ENCODE measurements around the gene PRKX.
"Not testable (repeated sequence)": the region's sequence is repeated elsewhere in the genome, so short reads cannot be mapped to it uniquely, and the experiment has no call there.

The PRKX gene

DNA sequence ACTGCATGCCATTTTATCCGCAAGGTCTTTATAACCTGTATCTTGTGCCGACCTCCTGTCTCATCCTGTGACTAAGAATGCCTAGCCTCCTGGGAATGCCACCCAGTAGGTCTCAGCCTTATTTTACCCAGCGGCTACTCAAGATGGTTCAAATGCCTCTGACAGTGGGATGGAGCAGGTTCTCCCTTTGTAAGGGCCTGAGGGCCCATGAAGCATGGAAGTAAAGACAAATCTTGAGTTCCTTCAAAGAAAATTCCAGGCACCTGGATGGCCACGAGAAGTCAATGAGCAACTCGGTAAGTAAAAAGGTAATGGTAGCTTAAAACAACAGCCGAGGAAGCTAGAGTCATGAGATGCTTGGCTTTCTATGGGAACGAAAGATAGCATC is 19.6 kb upstream of the PRKX start:
- POLR2A ChIA-PET, result no interaction called here
- CTCF ChIA-PET, result no interaction called here
- TF ChIP-seq, protein P1, sequence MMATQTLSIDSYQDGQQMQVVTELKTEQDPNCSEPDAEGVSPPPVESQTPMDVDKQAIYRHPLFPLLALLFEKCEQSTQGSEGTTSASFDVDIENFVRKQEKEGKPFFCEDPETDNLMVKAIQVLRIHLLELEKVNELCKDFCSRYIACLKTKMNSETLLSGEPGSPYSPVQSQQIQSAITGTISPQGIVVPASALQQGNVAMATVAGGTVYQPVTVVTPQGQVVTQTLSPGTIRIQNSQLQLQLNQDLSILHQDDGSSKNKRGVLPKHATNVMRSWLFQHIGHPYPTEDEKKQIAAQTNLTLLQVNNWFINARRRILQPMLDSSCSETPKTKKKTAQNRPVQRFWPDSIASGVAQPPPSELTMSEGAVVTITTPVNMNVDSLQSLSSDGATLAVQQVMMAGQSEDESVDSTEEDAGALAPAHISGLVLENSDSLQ (IDR thresholded peaks at IDR 0.05), result no peak
- TF ChIP-seq LEF1 (IDR thresholded peaks at IDR 0.05; ENCODE audit: borderline replicate concordance) (no peak), ZNF384 (IDR thresholded peaks at IDR 0.05) (no peak), CTBP1 (IDR thresholded peaks at IDR 0.05; ENCODE audit: borderline replicate concordance) (no peak), FOXA1 (IDR thresholded peaks at IDR 0.05) (no peak), ELF4 (IDR thresholded peaks at IDR 0.05) (no peak), NFRKB (IDR thresholded peaks at IDR 0.05) (no peak), L3MBTL2 (conservative IDR thresholded peaks at IDR 0.05) (no peak), ARNT (IDR thresholded peaks at IDR 0.05) (no peak), FOXM1 (IDR thresholded peaks at IDR 0.05; ENCODE audit: borderline replicate concordance) (no peak), SUZ12 (IDR thresholded peaks at IDR 0.05) (no peak), BHLHE40 (IDR thresholded peaks at IDR 0.05; ENCODE audit: borderline replicate concordance) (no peak), SP1 (IDR thresholded peaks at IDR 0.05) (no peak), HDGF (IDR thresholded peaks at IDR 0.05; ENCODE audit: borderline replicate concordance) (no peak), TARDBP (IDR thresholded peaks at IDR 0.05) (no peak), FOXK2 (IDR thresholded peaks at IDR 0.05) (no peak)
- no peak for DNase-seq (ENCODE audit: extremely low spot score)

DNA sequence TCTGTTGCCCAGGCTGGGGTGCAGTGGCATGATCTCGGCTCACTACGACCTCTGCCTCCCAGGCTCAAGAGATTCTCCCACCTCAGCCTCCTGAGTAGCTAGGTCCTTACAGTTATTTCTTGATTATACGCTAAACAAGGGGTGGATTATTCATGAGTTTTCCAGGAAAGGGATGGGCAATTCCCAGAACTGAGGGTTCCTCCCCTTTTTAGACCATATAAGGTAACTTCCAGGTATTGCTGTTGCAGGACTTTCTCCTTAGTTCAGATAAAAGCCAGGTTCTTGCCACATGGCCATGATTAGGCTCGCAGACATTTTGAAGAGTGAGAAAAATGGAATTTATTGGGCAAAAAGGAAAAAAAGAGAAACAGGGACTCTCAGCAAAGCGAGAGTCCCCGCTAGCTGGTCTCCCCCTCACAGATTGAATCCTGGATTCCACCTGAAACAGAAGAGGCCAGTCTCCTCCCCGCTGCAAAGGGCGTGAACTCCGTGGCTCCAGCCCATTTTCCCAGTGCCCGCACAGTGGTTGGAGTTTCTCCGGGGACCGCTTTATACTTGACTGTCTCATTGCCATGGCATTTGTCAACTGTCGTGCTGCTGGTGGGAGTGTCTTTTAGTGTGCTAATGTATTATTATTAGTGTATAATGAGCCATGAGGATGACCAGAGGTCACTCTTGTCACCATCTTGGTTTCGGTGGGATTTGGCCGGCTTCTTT is 19.0 kb upstream of the PRKX start:
- POLR2A ChIA-PET; DNase-seq (ENCODE audit: extremely low spot score); CTCF ChIA-PET: not testable (repeated sequence)

DNA sequence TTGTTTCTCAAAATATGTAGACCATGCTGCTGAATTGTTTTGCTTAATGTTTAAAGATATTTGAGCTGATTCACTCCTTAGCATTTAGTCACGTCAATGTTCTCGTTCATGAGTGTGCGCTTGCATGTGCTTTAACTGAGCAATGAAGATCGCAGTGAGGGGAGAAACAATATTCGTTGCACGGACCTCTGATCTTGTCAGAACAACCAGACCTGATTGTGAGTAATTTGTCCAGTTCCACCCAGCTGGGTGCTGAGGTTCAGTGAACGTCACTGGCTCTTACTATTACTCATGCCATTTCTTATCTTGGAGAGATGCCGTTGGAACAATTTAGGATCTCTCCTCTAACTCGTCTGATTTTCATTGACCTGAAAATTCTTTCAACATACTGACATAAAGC is 15.0 kb upstream of the PRKX start:
- no peak for DNase-seq (ENCODE audit: extremely low spot score)
- TF ChIP-seq FOXA1 (IDR thresholded peaks at IDR 0.05) (no peak), CTBP1 (IDR thresholded peaks at IDR 0.05; ENCODE audit: borderline replicate concordance) (no peak), BHLHE40 (IDR thresholded peaks at IDR 0.05; ENCODE audit: borderline replicate concordance) (no peak), ELF4 (IDR thresholded peaks at IDR 0.05) (no peak), FOXM1 (IDR thresholded peaks at IDR 0.05; ENCODE audit: borderline replicate concordance) (no peak), ARNT (IDR thresholded peaks at IDR 0.05) (no peak), HDGF (IDR thresholded peaks at IDR 0.05; ENCODE audit: borderline replicate concordance) (no peak), TARDBP (IDR thresholded peaks at IDR 0.05) (no peak), NFRKB (IDR thresholded peaks at IDR 0.05) (no peak), LEF1 (IDR thresholded peaks at IDR 0.05; ENCODE audit: borderline replicate concordance) (no peak)
- ChIA-PET CTCF (no interaction called here), POLR2A (no interaction called here)

DNA sequence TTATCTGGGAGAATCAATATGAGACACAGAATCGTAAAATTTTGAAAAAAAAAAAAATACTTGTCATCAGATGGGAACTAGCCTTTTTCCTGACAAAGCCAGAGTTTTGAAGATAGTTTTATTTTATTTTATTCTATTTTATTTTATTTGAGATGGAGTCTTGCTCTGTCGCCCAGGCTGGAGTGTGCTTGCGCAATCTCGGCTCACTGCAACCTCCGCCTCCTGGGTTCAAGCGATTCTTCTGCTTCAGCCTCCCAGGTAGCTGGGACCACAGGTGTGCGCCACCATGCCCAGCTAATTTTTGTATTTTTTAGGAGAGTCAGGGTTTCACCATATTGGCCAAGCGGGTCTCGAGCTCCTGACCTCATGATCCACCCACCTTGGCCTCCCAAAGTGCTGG is 10.0 kb upstream of the PRKX start:
- POLR2A ChIA-PET; DNase-seq (ENCODE audit: extremely low spot score): not testable (repeated sequence)
- CTCF ChIA-PET, result interaction anchor here (0.7 kb wide), 1 partner anchor 45 kb away, joined by 3 read pairs; no protein-coding TSS in a partner anchor

DNA sequence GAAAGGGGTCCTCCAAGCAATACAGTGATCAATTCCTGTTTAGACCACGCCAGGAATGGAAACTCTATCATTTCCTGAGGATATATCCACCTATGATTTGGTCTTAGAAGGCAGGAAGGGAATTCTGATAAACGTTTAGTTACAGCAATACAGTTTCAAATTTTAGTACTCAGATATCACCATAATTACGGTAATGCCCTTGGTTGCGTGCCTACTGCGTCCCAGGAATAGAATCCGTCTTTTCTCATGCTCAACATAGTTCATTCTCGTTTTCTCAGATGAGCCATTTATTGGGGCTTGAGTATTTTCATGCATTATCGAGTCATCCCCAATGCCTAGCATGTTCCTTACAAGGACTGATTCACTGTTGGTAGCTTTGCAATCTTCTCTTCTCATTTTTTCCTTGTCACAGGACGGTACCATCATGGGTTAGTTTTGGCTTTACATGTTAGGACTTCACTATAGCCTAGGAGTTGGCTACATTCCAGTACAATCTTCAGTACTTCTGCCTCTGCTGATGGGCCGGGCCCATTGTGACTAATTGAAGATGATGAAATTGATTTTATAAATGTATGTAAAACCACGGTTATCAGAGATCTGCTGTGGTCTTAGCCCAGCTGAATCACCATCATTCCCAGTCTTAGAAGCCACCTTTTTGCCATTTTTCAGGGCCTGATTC is 4.4 kb upstream of the PRKX start:
- DNase-seq (ENCODE audit: extremely low spot score), result no peak
- TF ChIP-seq, protein P1 (IDR thresholded peaks at IDR 0.05), result no peak
- ChIA-PET CTCF (no interaction called here), POLR2A (no interaction called here)

DNA sequence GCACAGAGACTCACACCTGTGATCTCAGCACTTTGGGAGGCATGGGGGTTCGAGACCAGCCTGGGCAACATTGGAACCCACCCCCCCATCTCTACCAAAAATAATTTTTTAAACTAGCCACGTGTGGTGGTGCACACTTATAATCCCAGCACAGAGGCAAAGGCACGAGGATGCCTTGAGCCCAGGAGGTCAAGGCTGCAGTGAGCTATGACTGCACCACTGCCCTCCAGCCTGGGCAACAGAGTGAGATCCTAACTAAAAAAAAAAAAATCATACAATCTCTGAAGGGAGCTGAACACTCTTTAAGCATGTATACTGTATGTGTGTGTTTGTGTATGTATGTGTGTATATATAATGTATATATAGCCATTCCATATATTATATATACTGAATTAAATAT is 2.5 kb upstream of the PRKX start:
- no peak for DNase-seq (ENCODE audit: extremely low spot score)
- TF ChIP-seq TARDBP (IDR thresholded peaks at IDR 0.05) (no peak), BHLHE40 (IDR thresholded peaks at IDR 0.05; ENCODE audit: borderline replicate concordance) (no peak), CTBP1 (IDR thresholded peaks at IDR 0.05; ENCODE audit: borderline replicate concordance) (no peak), FOXM1 (IDR thresholded peaks at IDR 0.05; ENCODE audit: borderline replicate concordance) (no peak), FOXK2 (IDR thresholded peaks at IDR 0.05) (no peak), NFRKB (IDR thresholded peaks at IDR 0.05) (no peak), LEF1 (IDR thresholded peaks at IDR 0.05; ENCODE audit: borderline replicate concordance) (no peak), FOXA1 (IDR thresholded peaks at IDR 0.05) (no peak), ARNT (IDR thresholded peaks at IDR 0.05) (no peak)
- POLR2A ChIA-PET, result no interaction called here
- CTCF ChIA-PET, result no interaction called here

DNA sequence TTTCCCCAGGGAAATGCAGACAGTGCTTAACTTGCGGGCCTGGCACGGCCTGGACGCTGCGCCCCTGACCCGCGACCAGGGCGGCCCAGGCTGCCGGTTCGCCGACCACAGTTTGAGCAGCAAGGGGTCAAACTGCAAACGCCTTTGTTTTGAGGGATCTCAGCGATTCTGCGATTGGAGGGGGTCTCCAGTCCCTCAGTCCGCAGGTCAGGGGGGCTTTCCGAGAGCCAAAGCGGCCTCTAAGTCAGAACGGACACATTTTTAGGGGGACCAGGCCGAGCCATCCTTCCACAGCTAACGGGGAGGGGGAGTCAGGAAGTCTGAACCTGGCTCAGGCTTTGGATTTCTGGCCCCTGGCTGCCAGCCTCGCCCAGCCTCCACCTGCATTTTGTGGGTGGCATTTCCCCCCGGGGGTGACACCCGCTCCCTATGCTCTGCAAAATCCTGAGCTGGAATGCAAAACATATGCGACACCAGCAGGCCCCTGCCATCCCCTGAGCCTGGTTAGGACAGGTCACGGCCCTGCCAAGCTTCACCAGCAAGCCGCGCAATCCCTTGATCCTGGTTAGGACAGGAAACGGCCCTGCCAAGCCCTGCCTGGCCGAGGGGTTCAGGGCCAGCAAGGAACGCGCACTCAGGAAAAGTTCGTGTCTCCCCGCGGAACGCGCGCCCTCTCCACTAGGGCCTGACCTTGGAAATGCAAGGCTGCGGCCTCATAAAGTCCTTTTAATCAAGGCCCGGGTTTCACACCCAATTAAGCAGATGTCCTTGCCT is 1.4 kb upstream of the PRKX start:
- DNase-seq (ENCODE audit: extremely low spot score); POLR2A ChIA-PET: not testable (repeated sequence)
- CTCF ChIA-PET, result interaction anchor here (0.6 kb wide), 1 partner anchor 82 kb away, joined by 4 read pairs; no protein-coding TSS in a partner anchor

Measured in HEK293T (cell line).